Measurements from ENCODE around the gene CTSZ.
"Not testable (repeated sequence)": the region's sequence is repeated elsewhere in the genome, so short reads cannot be mapped to it uniquely, and the experiment has no call there.

CTSZ gene

DNA sequence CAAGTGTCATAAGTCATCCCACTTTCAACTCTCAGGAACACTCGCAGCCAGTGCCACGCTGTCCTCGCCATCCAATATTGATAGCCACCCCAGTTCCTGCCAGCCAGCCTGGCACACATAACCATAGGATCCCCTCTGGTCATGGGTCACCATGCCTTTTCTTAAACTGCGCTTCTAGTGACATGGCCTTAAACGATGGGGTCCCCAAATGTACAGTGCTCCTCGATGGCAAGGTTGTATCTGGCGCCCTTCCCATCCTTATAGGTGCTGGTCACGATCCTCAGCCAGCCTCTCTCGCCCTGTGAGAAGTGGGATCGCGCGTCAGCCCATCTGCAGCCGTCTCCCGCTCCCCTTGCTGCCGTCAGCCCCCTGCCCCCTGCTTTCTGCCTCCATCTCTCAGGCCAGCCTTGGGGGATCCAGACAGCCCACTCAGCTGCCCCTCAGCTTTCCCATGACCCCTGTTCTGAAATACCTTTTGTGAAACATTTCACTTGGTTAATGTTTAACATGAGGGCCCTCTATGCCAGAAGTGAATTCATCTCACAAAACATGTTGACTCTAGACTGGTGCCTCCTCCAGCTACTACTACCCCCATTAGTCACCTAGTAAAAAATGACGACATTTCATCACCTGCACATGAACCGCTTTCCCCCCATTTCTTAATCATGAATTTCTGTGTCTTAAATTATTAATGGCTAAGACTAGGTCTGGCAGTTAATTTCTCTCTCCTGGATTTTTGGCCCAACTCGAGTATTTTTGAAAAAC, 11.4 kb downstream of the CTSZ start:
- DNase-seq: no peak

DNA sequence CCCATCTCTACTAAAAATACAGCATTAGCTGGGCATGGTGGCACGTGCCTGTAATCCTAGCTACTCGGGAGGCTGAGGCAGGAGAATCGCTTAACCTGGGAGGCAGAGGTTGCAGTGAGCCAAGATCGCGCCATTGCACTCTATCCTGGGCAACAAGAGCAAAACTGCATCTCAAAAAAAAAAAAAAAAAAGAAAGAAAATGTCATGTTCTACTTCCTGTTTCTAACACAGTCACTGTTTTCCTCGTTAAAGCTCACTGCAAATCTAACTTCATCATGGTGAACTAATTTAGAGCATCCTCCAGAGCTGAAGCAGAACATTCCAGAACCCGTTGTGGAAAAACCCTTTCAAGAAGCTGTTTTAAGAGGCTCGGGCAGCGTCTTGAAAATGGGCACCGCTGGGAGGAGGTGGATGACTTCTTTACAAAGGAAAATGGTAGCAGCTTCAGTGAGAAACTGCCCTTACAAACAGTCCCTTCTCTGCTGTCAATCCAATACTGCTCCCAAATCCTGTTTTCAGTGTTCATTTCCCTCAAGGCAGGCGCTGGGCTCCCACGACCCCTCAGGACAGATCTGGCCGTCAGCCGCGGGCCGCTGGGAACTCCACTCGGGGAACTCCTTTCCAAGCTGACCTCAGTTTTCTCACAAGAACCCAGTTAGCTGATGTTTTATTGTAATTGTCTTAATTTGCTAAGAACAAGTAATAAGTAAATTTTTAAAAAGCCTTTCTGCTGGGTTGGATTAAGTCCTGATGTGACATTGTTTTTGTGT, 12.5 kb downstream of the CTSZ start:
- DNase-seq: no peak

DNA sequence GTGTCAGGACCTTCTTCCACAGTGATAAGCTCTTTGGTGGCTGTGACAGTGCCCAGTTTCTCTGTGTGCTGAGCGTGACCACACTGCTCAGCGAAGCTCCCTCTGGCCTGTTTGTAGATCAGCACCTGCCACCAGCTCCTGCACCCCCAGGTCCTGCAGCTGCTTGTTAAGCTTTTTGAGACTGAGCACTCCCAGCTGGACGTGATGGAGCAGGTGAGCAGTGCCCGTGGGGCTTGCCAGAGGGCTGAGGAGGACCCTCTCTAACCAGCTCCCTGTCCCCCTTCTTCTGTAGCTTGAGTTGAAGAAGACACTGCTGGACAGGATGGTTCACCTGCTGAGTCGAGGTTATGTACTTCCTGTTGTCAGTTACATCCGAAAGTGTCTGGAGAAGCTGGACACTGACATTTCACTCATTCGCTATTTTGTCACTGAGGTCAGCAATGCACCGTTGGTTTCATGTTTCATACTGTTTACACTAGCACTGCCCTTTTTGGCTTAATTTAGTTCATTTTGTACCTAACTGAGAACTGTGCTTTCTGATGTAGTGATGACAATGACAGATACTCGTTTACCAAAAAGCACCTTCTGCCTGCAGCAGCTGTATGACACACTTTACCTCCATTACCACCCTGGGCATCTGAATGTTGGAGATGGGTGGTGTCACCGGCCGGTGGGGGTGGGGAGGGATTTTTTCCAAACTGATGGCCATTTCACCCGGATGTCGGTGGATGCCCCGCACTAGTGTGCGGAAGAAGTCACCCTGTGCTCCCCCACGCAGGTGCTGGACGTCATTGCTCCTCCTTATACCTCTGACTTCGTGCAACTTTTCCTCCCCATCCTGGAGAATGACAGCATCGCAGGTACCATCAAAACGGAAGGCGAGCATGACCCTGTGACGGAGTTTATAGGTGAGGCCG, 13.5 kb downstream of the CTSZ start:
- no peak for DNase-seq

DNA sequence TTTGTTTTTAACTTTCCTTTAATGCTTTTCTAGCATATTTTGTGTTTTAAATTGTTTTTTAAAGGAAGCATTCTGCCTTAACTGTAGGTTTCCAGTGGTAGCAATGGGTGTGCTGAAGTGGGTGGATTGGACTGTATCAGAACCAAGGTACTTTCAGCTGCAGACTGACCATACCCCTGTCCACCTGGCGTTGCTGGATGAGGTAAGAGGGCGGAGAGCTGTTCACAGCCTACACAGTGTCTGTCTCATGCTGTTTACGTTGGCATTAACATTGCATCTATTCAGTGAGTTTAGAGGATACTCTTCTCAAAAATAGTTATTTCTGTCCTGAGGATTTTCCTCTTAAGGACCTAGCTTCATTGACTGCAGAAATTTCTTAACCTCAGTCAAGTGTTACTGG, 14.1 kb downstream of the CTSZ start:
- no peak for DNase-seq

DNA sequence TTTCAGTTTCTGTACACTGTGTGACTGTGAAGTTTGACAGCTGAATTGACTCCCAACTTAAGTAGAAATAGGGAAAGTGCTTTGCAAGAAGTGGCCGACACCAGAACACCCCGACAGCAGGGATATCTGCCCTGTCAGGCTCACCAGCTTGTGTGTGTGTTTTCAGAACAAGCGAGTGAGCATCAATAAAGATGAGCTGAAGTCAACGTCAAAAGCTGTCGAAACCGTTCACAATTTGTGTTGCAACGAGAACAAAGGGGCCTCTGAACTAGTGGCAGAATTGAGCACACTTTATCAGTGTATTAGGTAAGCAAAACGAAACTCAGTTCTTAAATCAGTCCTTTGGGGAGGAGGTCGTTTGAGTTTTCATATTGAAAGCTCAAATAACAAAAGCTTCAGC, 15.3 kb downstream of the CTSZ start:
- DNase-seq: no peak

DNA sequence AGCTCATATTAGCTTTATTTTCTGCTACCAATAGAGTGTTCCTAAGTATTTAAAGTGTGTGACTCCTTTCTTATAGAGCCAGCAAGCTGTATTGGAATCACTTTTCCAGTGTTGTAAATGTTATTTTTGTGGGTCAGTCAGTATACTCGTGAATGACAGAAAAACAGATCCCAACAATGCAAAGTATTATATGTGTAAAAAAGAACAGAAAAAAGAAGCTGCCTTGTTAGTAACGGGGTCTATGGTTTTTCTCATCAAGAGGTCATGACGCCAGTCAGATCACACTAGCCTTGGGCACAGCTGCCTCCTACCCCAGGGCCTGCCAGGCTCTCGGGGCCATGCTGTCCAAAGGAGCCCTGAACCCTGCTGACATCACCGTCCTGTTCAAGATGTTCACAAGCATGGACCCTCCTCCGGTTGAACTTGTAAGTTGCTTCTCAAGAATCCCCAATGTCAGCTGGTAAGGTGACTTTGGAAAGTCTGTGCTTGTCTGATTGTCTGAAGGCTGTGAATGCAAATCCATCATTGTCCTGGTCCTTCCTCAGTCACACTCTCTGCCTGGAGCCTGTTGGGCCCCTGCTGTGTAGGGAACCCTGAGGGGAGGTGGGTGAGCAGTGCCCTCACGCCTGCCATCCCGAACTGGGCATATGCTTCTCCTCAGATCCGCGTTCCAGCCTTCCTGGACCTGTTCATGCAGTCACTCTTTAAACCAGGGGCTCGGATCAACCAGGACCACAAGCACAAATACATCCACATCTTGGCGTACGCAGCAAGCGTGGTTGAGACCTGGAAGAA, 16.2 kb downstream of the CTSZ start:
- DNase-seq: no peak

DNA sequence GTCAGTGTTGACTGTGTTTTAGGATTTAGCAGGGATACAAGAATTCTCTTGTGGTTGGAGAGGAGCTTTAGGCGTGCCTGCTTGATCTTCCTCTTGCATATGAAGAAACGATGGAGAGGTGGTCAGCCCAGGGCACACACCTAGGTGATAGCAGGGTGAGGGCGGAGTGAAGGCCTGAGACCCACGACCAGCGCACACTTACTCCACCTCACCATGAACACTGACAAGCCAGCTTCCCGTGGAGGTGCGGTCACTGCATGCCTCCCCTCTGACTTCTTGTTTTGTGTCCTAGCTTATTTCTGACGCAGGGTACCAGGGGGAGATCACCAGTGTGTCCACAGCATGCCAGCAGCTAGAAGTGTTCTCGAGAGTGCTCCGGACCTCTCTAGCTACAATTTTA, 17.9 kb downstream of the CTSZ start:
- DNase-seq: no peak

DNA sequence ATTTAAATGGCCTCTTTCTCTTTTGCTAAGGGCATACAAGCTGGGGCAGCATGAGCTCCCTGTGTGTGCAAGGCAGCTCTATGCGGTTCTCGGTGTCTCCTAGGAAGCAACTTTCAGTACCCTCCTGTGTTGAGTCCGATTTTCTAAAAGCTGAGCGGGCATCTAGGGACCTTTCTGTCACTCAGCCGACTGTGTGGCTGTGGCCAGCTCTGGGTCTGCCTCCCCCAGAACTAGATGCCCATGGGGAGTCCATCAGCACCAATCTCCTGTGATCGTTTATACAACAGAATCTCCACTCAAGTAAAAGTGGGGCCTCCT, 18.5 kb downstream of the CTSZ start:
- no peak for DNase-seq

DNA sequence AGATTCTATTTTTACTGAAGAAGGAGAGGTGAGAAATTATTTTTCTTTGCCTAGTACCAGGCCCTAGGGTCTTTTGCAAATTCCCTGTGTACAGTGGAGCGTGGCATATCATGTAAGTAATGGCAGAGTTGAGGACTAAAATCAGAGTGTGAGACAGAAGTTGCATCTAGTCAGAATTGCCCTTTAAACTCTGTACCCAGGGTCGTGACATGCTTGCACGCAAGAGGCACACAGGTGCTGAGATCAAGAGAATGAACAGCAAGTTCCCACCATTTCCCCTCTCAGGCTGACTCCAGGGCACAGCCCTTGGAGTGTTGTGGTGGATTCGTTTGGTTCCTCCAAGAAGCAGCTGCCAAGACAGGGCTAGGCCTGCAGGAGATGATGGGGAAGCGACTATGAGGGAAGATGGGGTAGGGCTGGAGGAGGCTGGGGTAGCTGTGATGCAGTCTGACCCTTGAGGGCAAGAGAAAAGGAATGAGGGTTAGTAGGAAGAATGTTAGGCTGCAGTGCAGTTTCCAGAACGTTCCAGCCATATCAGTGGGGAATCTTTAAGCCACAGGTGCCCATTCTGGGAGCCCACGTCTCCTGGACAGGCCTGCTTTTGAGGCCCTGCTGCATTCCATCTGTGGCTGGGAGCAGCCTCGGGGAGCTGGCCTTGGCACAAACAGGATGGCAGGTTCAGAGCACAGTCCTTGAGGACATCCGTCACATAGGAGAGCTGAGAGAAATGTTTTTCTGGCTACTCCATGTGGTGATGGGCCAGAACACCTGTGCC, 19.1 kb downstream of the CTSZ start:
- no peak for DNase-seq

DNA sequence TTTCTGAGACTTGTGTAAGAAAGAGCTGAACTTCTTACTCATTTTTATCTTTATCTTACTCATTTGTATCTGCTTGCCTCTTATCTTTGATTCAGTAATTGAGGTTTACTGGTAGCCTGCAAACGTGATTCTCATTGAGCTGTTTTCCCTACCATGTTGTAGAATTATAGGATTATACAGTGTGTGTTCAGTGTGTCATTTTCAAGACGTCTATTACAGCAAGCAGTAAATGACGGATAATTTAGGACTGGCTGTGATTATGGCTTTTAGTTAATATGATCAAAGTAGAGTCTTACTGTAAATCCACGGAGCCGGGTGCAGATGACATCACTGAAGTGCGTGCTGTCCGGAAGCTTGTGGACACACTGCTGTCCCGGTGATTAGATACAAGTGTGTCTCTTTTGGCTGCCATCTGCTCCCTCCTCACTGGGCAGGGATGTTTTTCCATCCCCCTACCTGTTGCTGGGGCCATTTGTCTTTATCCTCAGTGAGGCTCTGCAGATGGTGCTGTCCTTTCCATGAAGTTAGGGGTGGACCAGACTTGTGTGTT, 20.0 kb downstream of the CTSZ start:
- DNase-seq: no peak

DNA sequence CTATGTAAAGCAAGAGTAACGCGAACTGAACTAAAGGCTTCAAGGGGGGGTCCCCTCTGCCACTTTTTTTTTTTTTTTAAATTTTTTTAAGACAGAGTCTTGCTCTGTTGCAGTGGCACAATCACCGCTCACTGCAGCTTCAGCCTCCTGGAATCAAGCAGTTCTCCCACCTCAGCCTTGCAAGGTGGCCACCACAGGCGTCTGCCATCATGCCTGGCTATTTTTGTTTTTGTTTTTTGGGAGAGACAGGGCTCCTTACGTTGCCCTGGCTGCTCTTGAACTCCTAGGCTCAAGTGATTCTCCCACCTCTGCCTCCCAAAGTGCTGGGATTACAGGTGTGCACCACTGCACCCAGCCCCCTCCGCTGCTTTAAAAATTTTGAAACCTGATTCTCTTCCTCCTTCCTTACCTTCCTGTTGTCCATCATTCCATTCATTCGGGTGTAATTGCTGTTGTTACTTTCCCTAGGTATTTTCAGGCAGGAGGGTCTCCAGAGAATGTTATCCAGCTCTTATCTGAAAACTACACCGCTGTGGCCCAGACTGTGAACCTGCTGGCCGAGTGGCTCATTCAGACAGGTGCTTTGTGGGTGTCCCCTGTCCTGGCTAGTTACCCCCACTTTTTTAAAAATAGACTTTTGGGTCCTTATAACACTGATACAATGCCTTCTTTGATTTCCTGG, 20.6 kb downstream of the CTSZ start:
- no peak for DNase-seq

DNA sequence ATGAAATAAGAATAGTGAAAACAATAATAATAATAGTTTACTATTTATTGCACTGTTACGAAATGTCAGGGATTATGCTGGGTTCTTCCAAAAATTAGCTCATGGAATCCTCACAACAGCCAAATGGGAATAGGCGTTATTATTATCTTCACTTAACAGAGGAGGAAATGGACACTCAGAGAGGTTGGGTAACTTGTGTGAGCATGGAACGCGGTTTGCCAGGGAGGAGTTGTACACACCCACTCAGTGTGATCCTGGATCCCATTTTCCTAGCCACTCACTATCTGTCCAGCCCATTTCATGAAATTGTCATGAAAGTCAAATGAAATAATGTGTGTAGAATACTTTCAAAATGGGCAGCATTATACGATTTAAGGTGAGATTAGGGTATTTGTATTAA, 21.4 kb downstream of the CTSZ start:
- DNase-seq: peak in 1 of 2 donors; percentile 11

DNA sequence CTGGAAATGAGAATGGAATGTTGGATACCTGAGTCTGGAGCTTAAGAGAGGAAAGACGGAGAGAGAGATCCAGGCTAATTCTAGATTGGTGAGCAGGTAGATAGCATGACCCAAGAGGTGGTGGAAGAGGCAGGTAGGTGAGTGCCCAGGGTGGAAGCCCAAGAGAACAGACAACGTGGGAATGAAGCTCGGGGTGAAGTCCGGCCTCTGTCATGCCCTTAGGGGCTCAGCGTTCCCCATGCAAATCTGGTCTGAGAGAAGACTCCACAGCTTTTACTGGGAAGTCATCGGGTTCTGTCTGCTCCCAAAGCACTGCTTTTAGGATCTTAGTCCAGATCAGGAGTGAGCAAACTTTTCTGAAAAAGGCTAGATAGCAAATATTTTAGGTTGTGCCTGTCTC, 22.4 kb downstream of the CTSZ start:
- DNase-seq: peak in 1 of 2 donors; percentile 8

DNA sequence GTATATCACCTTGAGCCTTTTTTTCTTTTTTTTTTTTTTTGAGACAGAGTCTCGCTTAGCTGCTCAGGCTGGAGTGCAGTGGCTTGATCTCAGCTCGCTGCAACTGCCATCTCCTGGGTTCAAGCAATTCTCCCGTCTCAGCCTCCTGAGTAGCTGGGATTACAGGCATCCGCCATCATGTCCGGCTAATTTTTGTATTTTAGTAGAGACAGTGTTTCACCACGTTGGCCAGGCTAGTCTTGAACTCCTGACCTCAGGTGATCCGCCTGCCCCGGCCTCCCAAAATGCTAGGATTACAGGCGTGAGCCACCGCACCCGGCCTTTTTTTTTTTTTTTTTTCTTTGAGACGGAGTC, 24.0 kb downstream of the CTSZ start:
- not testable (repeated sequence) for DNase-seq

DNA sequence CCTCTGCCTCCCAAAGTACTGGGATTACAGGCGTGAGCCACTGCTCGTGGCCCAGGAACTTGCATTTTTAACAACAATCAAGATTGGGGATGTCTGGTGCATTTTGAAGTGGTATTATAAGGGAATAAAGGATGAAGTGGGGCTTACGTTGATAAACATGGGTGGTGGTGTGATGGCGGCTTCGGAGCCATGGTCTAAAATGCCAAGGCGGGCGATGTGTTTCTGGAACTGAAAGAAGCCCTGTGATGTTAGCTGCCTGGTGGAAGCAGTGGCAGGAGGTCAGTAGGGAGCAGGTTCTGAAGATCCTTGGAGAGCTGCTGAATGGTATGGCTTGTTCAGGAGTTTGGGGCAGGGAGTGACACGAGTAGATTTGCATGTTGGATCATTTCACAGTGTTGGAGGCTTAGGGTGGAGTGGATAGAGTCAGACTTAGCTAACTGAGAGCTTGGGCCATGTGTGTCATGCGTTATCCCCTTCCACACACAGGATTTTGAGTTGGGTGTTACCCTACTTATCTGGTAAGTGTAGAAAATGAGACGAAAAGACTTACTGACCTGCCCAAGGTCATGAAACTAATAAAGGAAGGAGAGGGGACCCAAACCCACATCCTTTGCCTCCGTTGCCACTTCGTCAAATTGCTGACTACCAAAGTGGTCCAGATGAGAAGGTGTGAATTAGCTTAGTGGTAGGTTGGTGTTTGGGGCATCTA, 24.5 kb downstream of the CTSZ start:
- DNase-seq: no peak

DNA sequence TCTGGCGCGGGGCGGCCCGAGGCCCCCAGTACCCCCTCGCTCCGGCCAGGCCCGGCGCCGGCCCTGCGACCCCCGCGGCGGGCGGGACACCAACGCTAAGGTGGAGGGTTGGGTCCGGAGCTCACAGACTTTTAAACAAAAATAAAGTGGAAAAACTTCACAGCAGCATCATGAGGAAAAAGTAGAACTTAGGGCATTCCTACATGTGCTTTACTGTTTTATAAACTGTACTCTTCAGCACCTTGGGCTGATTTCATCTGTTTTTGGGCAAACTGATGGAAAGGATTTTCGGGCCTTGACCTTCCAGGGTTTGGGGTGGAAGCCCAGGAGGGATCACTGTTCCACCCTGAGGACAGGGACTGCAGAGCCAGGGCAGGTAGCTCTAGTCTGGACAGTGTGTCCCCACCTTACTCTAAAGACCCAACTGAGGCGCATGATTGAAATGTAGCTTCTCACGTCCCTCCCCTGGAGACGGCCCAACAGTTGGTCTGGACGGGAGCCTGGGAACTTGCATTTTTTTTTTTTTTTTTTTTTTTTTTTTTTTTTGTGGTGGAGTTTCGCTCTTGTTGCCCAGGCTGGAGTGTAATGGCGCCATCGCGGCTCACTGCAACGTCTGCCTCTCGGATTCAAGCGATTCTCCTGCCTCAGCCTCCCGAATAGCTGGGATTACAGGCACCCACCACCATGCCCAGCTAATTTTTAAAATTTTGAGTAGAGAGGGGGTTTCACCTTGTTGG, 25.3 kb downstream of the CTSZ start:
- DNase-seq: no peak

DNA sequence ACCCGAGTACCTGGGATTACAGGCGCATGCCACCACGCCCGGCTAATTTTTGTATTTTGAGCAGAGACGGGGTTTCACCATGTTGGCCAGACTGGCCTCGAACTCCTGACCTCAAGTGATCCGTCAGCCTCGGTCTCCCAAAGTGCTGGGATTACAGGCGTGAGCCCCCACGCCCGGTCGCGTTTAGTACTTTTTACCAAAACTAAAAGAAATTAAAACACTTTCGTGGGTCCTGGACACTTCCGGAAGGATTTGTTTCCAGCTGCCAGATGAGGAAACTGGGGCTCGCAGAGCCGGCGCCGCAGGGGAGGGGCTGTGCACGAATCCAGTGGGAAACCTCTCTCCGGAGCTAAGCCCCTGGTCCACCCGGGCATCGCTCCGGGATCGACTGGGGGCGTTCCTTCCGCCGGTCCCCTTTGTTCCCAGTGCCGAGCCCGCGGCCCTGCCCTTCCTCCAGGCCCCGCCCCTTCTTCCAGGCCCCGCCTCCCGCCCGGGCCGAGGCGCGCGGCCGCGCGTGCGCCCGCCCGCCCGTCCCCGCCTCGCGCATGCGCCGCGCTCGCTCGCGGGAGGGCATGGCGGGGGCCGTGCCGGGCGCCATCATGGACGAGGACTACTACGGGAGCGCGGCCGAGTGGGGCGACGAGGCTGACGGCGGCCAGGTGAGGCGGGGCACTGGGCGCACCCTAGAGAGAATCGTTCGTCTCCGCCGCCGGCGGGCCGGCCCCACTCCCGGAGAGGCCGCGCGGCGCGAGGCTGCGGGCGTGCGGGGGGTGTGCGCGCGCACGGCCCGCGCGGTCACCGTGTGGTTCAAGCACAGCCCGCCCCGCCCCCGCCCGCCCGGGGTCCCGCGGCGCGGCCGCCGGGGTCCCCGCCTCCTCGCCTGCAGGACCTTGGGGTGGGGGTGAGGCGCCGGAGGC, 26.1 kb downstream of the CTSZ start, which contains the start of gene NELFCD:
NELFCD (plus strand) TSS at position 546 of the 917 bp plus-strand sequence; CDS start at position 600, 54 bp downstream.
- peak; percentile 93 to 94 for DNase-seq

Measured in stimulated activated CD4-positive, alpha-beta T cell treated with anti-CD3 and anti-CD28 coated beads, Interleukin-2, amount 100 ng/mL, for 24 hours (primary cell).